KMS-11 (cell line): ENCODE measurements around the gene DLG2.
"Not testable (repeated sequence)": the region's sequence is repeated elsewhere in the genome, so short reads cannot be mapped to it uniquely, and the experiment has no call there.

Source experiments
- H2AFZ ChIP-seq: fragments of 200-600 bp; sonication (generic); 2 replicates; pipeline ENCODE4 v1.6.1; 2016; ENCODE audit warnings: antibody characterized with exemption, mixed run types, low read depth
- H3K27ac ChIP-seq: fragments of 200-600 bp; sonication (generic); 2 replicates; pipeline ENCODE4 v1.6.1; 2016; ENCODE audit warnings: mild to moderate bottlenecking, mixed run types
- H3K27me3 ChIP-seq: fragments of 200-600 bp; sonication (generic); 2 replicates; pipeline ENCODE4 v1.6.1; 2017; ENCODE audit warnings: mild to moderate bottlenecking, low read depth, mixed run types, moderate library complexity; ENCODE audit not compliant: insufficient read depth
- H3K36me3 ChIP-seq: fragments of 200-600 bp; sonication (generic); 2 replicates; pipeline ENCODE4 v1.6.1; 2017; ENCODE audit warnings: mild to moderate bottlenecking, mixed run types; ENCODE audit not compliant: insufficient read depth
- H3K4me1 ChIP-seq: fragments of 200-600 bp; sonication (generic); 2 replicates; pipeline ENCODE4 v1.6.1; 2016; ENCODE audit warnings: mild to moderate bottlenecking, low read depth, mixed run types; ENCODE audit not compliant: poor library complexity, severe bottlenecking
- H3K4me2 ChIP-seq: fragments of 200-600 bp; sonication (generic); 2 replicates; pipeline ENCODE4 v1.7.0; 2016; ENCODE audit warnings: mild to moderate bottlenecking, mixed run types
- H3K4me3 ChIP-seq: fragments of 200-600 bp; sonication (generic); IDR thresholded peaks from 2 replicates; pipeline ENCODE4 v1.6.1; 2017; ENCODE audit warnings: low read depth, low read length, mixed read lengths; ENCODE audit not compliant: insufficient read depth
- H3K79me2 ChIP-seq: fragments of 200-600 bp; sonication (generic); 2 replicates; pipeline ENCODE4 v1.6.1; 2016; ENCODE audit warnings: low read depth, mixed run types; ENCODE audit not compliant: insufficient read depth
- H3K9ac ChIP-seq: fragments of 200-600 bp; sonication (generic); 2 replicates; pipeline ENCODE4 v1.6.1; 2016; ENCODE audit warnings: mild to moderate bottlenecking, mixed run types
- H4K20me1 ChIP-seq: fragments of 200-600 bp; sonication (generic); 2 replicates; pipeline ENCODE4 v1.6.1; 2016; ENCODE audit warnings: mild to moderate bottlenecking, mixed run types; ENCODE audit not compliant: insufficient read depth
- CTCF ChIP-seq: fragments of 200-600 bp; sonication (generic); conservative IDR thresholded peaks from 2 replicates; pipeline ENCODE4 v1.6.1; 2017; ENCODE audit warnings: low read depth, mild to moderate bottlenecking, antibody characterized with exemption, low read length, moderate library complexity, mixed read lengths

DLG2 gene

GRCh38 chr11:85606237-85606636, 20.9 kb downstream of the DLG2 start:
- H3K4me3 ChIP-seq, H3K79me2 ChIP-seq, H2AFZ ChIP-seq, H3K9ac ChIP-seq, H3K36me3 ChIP-seq, H3K4me2 ChIP-seq, H3K27me3 ChIP-seq, H3K27ac ChIP-seq, H4K20me1 ChIP-seq: not testable (repeated sequence)
- H3K4me1 ChIP-seq = peaks cover 12% of the 10 kb centered on the region

- no peak overlapping the region for H2AFZ ChIP-seq
- H3K4me2 ChIP-seq = no peak overlapping the region
- H4K20me1 ChIP-seq = no peaks in the 10 kb centered on the region
- H3K79me2 ChIP-seq = no peaks in the 10 kb centered on the region
- no peak for TF ChIP-seq CTCF
- no peaks in the 10 kb centered on the region for H3K36me3 ChIP-seq
- no peaks in the 10 kb centered on the region for H3K27me3 ChIP-seq
- H3K27ac ChIP-seq = no peak overlapping the region
- H3K9ac ChIP-seq = no peak overlapping the region
- H3K4me3 ChIP-seq = no peak overlapping the region
- peaks cover 12% of the 10 kb centered on the region for H3K4me1 ChIP-seq
These were observed 23.9 kb downstream of the DLG2 start for GRCh38 chr11:85603220-85603619.

DNA sequence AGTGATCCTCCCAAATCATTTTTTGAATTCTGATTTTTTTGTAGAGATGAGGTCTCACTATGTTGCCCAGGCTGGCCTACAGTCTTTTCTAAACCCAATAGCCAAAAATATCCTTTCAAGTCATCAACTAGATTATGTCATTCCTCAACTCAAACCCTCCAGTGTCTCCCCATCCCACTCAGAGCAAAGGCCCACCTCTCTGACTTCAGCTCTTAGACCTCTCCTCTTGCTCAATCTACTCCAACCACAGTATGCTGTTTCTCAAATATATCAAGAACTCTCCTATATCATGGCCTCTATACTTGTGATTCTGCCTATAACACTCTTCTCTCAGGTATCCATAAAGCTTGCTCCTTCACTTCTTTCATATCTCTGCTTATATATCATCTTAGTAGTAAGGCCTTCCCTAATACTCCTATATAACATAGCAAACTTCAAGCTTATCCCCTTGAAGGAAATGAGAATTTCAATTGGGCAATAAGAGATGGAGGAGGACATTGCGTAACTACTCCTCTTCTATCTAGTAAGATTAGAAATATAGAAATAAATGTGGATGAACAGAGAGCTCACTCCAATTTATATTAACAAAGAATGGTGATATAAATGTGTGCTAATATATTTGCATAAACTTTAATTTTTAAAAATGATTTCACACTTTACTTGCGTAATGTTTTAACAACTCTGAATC, 24.5 kb downstream of the DLG2 start:
- Histone ChIP-seq H3K4me1 (peaks cover 12% of the 10 kb centered on the region), H3K27ac (no peak overlapping the region), H3K36me3 (no peaks in the 10 kb centered on the region), H3K27me3 (no peaks in the 10 kb centered on the region; the same call in 1 of the 2 replicates), H3K79me2 (no peaks in the 10 kb centered on the region), H3K4me2 (no peak overlapping the region), H4K20me1 (no peaks in the 10 kb centered on the region), H3K4me3 (no peak overlapping the region), H3K9ac (no peak overlapping the region), H2AFZ (no peak overlapping the region)
- TF ChIP-seq CTCF = no peak

- no peaks in the 10 kb centered on the region for H3K36me3 ChIP-seq
- H3K4me1 ChIP-seq = no peaks in the 10 kb centered on the region
- no peak for TF ChIP-seq CTCF
- H4K20me1 ChIP-seq = no peaks in the 10 kb centered on the region
- H3K9ac ChIP-seq = no peak overlapping the region
- no peaks in the 10 kb centered on the region for H3K79me2 ChIP-seq
- no peaks in the 10 kb centered on the region; the same call in 1 of the 2 replicates for H3K27me3 ChIP-seq
- no peak overlapping the region for H3K4me3 ChIP-seq
- no peak overlapping the region for H2AFZ ChIP-seq
- H3K4me2 ChIP-seq = no peak overlapping the region
- no peak overlapping the region for H3K27ac ChIP-seq
These were observed 28.1 kb downstream of the DLG2 start for GRCh38 chr11:85599083-85599482.

GRCh38 chr11:85596886-85597285, 30.3 kb downstream of the DLG2 start:
- no peak overlapping the region for H3K27ac ChIP-seq
- H3K79me2 ChIP-seq = no peaks in the 10 kb centered on the region
- no peaks in the 10 kb centered on the region for H3K4me1 ChIP-seq
- no peaks in the 10 kb centered on the region; the same call in 1 of the 2 replicates for H3K27me3 ChIP-seq
- H4K20me1 ChIP-seq = no peaks in the 10 kb centered on the region
- H3K9ac ChIP-seq = no peak overlapping the region
- H2AFZ ChIP-seq = no peak overlapping the region
- H3K4me2 ChIP-seq = no peak overlapping the region
- no peak for TF ChIP-seq CTCF
- no peak overlapping the region for H3K4me3 ChIP-seq
- no peaks in the 10 kb centered on the region for H3K36me3 ChIP-seq
